ENCODE results near the gene SSRP1. TPM values are rescaled to one million over a fixed set of nuclear protein-coding genes. Genes with fewer than 3 reads are reported as not detected.

SSRP1 gene
- total and polyA plus RNA-seq, 7 experiments from 2014 or later: 34.3 to 146 (median 54.7) TPM

DNA sequence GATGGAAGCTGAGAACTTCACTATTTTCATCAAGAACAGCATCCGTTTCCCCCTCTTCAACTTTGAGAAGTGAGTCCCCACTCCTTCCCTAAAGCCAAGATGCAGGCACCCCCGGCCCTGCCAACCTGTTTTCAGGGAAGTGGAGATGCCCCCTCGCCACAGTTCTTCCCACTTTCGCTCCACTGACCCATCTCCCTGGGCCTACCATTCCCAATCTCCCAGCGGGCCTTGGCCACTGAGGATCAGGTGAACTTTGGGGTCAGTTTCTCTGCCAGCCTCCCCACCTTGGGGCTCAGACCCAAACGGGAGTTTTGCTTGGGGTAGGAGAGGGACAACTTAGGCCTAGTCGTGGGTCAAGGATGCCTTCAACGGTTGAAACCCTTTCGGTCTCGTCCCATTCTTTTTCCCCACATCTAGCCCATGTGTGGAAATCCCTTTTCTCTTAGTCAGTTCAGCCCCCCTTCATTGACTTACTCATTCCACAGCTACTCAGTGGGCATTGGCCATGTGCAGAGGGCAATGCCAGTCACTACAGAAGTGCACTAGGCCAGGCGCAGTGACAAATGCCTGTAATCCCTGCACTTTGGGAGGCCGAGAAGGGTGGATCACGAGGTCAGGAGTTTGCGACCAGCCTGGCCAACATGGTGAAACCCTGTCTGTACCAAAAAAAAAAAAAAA lies 13.1 kb upstream of the SSRP1 start:
- Mint-ChIP-seq H3K36me3 (peaks cover 0 to 3% (median 0%) of the 10 kb centered on the region in 5 donors), H3K4me3 (no peak overlapping the region), H3K27me3 (peaks cover 0 to 14% (median 0%) of the 10 kb centered on the region in 5 donors), H3K27ac (peak overlapping the region in 1 of 9 donors; percentile 4), H3K4me1 (peaks cover 0 to 10% (median 0%) of the 10 kb centered on the region in 7 donors), H3K9me3 (peaks cover 0 to 5% (median 0%) of the 10 kb centered on the region in 11 donors)
- Histone ChIP-seq H3K36me3 (ENCODE audit: control insufficient read depth in 2 of 3, insufficient read depth in 3 of 3, low read length in 3 of 3) (no peaks in the 10 kb centered on the region), H3K27me3 (ENCODE audit: control insufficient read depth in 2 of 2, insufficient read depth in 2 of 2, low read length in 2 of 2) (no peaks in the 10 kb centered on the region), H3K27ac (ENCODE audit: low read depth, low read length) (no peak overlapping the region), H3K4me3 (ENCODE audit: low read length) (no peak overlapping the region), H3K4me1 (ENCODE audit: control insufficient read depth in 2 of 2, insufficient read depth in 2 of 2, low read length in 2 of 2) (no peaks in the 10 kb centered on the region), H3K9me3 (ENCODE audit: control insufficient read depth in 2 of 3, low read length in 3 of 3) (no peaks in the 10 kb centered on the region)
- intact Hi-C loops (cut with micrococcal nuclease): loop anchor here in 1 of 2 donors (5.0 kb wide), 1 partner anchor 1439 kb away; no protein-coding TSS in a partner anchor
- POLR2A ChIA-PET: no interaction called here
- CTCF ChIA-PET: interaction anchor here (0.6 to 1.0 kb wide), 4 partner anchors 12 to 1810 kb away, joined by 3 to 5 read pairs (median 3); no protein-coding TSS in a partner anchor
- no peak for DNase-seq
- ATAC-seq: no peak

DNA sequence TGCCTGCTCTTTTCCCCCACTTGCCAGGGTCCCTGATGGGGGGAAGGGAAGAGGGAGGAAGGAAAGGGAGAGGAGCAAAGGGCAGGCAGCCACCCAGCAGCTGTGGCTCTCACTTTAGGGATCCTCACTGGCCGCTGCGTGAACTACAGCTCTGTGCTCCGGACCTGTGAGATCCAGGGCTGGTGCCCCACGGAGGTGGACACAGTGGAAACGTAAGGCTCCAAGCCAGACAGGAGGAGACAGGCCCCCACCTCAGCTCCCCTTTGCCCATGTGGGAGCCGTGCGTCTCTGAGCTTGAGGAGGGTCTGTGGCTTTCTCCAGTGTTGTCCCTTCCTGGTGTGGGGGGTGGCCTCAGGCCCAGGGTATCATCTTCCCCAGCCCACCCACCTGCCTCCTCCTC lies 12.4 kb upstream of the SSRP1 start:
- H3K4me3 ChIP-seq (ENCODE audit: low read length): no peak overlapping the region
- ChIA-PET POLR2A (no interaction called here), CTCF (interaction anchor here (0.6 to 0.7 kb wide), 3 partner anchors 13 to 293 kb away, joined by 3 read pairs; no protein-coding TSS in a partner anchor)
- H3K4me3 Mint-ChIP-seq: no peak overlapping the region
- no peaks in the 10 kb centered on the region for H3K9me3 ChIP-seq (ENCODE audit: control insufficient read depth in 2 of 3, low read length in 3 of 3)
- H3K27me3 Mint-ChIP-seq: peaks cover 0 to 10% (median 0%) of the 10 kb centered on the region in 5 donors
- peaks cover 0 to 10% (median 0%) of the 10 kb centered on the region in 7 donors for H3K4me1 Mint-ChIP-seq
- ATAC-seq (no peak), DNase-seq (no peak)
- H3K4me1 ChIP-seq (ENCODE audit: control insufficient read depth in 2 of 2, insufficient read depth in 2 of 2, low read length in 2 of 2): no peaks in the 10 kb centered on the region
- peaks cover 0 to 3% (median 0%) of the 10 kb centered on the region in 5 donors for H3K36me3 Mint-ChIP-seq
- intact Hi-C loops (cut with micrococcal nuclease): loop anchor here in 1 of 2 donors (5.0 kb wide), 1 partner anchor 1439 kb away; no protein-coding TSS in a partner anchor
- H3K9me3 Mint-ChIP-seq: peaks cover 0 to 5% (median 0%) of the 10 kb centered on the region in 11 donors
- H3K27me3 ChIP-seq (ENCODE audit: control insufficient read depth in 2 of 2, insufficient read depth in 2 of 2, low read length in 2 of 2): no peaks in the 10 kb centered on the region
- no peaks in the 10 kb centered on the region for H3K36me3 ChIP-seq (ENCODE audit: control insufficient read depth in 2 of 3, insufficient read depth in 3 of 3, low read length in 3 of 3)
- no peak overlapping the region for H3K27ac Mint-ChIP-seq
- H3K27ac ChIP-seq (ENCODE audit: low read depth, low read length): no peak overlapping the region

DNA sequence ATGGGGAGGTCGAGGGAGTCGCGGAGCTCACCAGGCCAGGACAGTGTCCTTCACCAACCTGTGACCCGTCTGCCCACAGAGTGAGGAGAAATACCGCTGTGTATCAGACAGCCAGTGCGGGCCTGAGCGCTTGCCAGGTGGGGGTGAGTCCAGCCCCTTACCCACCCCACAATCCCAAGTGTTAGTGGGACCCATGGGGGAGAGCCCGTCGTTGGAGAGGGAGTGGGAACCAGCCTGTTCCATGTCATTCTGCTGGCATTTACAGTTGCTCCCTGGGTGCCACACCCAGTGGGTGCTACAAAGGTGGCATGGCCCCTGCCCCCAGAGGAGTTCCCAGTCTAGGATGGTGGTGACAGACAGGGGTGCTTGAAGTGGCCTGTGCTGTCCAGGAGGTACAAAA lies 11.6 kb upstream of the SSRP1 start:
- no peak for DNase-seq
- ChIA-PET CTCF (interaction anchor here (0.7 to 1.5 kb wide), 2 partner anchors 11 to 294 kb away, joined by 3 read pairs; no protein-coding TSS in a partner anchor), POLR2A (no interaction called here)
- Mint-ChIP-seq H3K9me3 (peaks cover 0 to 5% (median 0%) of the 10 kb centered on the region in 11 donors), H3K27ac (no peak overlapping the region), H3K36me3 (peaks cover 0 to 3% (median 0%) of the 10 kb centered on the region in 5 donors), H3K27me3 (peaks cover 0 to 4% (median 0%) of the 10 kb centered on the region in 5 donors), H3K4me3 (no peak overlapping the region), H3K4me1 (peaks cover 0 to 10% (median 0%) of the 10 kb centered on the region in 7 donors)
- no peak overlapping the region for H3K4me3 ChIP-seq (ENCODE audit: low read length)
- H3K9me3 ChIP-seq (ENCODE audit: control insufficient read depth in 2 of 3, low read length in 3 of 3): no peaks in the 10 kb centered on the region
- H3K36me3 ChIP-seq (ENCODE audit: control insufficient read depth in 2 of 3, insufficient read depth in 3 of 3, low read length in 3 of 3): no peaks in the 10 kb centered on the region
- intact Hi-C loops (cut with micrococcal nuclease): loop anchor here in 1 of 2 donors (5.0 kb wide), 1 partner anchor 1440 kb away; no protein-coding TSS in a partner anchor
- H3K27me3 ChIP-seq (ENCODE audit: control insufficient read depth in 2 of 2, insufficient read depth in 2 of 2, low read length in 2 of 2): no peaks in the 10 kb centered on the region
- no peak for ATAC-seq
- no peak overlapping the region for H3K27ac ChIP-seq (ENCODE audit: low read depth, low read length)
- no peaks in the 10 kb centered on the region for H3K4me1 ChIP-seq (ENCODE audit: control insufficient read depth in 2 of 2, insufficient read depth in 2 of 2, low read length in 2 of 2)

DNA sequence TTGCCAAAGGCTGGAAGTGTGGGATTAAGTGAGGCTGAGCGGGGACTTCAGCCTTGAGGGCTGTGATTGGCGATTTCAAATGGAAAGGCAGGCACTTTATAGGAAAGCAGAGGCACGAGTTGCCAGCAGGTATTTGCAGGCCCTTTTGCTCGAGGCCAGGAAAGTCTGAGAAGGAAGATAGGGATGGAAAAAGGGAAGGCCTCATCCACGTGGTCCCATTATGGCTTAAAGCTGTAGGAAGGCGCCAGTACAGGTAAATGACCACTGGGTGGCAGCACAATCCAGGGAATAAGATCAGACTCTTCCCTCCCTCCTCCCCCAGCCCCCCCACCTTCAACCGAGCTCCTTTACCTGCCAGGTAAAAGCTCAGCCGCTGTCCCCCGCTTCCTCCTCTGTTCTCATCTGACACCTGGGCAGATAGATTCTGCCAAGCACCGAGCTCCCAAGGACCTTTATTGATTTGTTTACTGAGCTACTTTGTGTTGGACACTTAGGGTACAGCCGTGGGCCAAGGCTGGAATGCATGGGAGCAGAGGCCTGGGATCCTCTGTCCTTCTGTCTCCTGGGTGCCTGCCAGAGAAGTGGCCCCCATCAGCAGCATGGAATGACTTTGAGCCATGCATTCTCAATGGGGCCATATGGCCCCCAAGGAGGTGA lies 10.0 kb upstream of the SSRP1 start:
- Mint-ChIP-seq H3K27me3 (no peaks in the 10 kb centered on the region), H3K4me3 (no peak overlapping the region), H3K9me3 (no peaks in the 10 kb centered on the region), H3K36me3 (no peaks in the 10 kb centered on the region), H3K4me1 (peaks cover 0 to 10% (median 0%) of the 10 kb centered on the region in 7 donors), H3K27ac (no peak overlapping the region)
- peak; percentile 39 to 68 (median 62) for DNase-seq
- Histone ChIP-seq H3K9me3 (ENCODE audit: control insufficient read depth in 2 of 3, low read length in 3 of 3) (no peaks in the 10 kb centered on the region), H3K36me3 (ENCODE audit: control insufficient read depth in 2 of 3, insufficient read depth in 3 of 3, low read length in 3 of 3) (no peaks in the 10 kb centered on the region), H3K27me3 (ENCODE audit: control insufficient read depth in 2 of 2, insufficient read depth in 2 of 2, low read length in 2 of 2) (no peaks in the 10 kb centered on the region), H3K4me1 (ENCODE audit: control insufficient read depth in 2 of 2, insufficient read depth in 2 of 2, low read length in 2 of 2) (no peaks in the 10 kb centered on the region), H3K27ac (ENCODE audit: low read depth, low read length) (no peak overlapping the region), H3K4me3 (ENCODE audit: low read length) (no peak overlapping the region)
- POLR2A ChIA-PET: no interaction called here
- peak; percentile 87 for ATAC-seq
- CTCF ChIA-PET: interaction anchor here (0.8 to 2.1 kb wide), 15 partner anchors 9 to 455 kb away, joined by 3 to 9 read pairs (median 4); partner anchors contain the start of genes RTN4RL2 and SSRP1
- intact Hi-C loops (cut with micrococcal nuclease): loop anchor here (1.0 to 5.0 kb wide), 9 partner anchors 9 to 1442 kb away; no protein-coding TSS in a partner anchor

DNA sequence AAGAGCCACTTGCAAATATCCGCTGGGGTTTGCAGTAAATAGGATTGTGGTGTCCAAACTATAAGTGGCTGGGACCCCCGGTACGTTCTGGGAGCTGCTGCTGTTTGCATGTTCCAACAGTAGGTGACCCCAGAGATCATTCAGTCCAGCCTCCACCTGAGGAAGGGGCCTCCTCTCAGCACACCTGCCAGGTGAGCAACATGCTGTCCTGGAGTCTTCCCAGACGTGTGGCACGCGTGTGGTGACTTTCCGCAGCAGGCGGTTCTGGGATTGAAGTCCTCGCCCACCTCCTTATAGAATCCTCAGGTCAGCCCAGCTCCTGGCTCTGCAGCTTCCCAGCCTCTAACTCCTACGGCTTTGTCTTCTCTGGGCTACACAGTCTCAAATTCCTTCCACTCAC lies 9.1 kb upstream of the SSRP1 start:
- peaks cover 0 to 11% (median 0%) of the 10 kb centered on the region in 7 donors for H3K4me1 Mint-ChIP-seq
- ChIA-PET CTCF (interaction anchor here (0.5 to 2.1 kb wide), 4 partner anchors 134 to 456 kb away, joined by 3 to 5 read pairs (median 4); no protein-coding TSS in a partner anchor), POLR2A (no interaction called here)
- no peaks in the 10 kb centered on the region for H3K36me3 ChIP-seq (ENCODE audit: control insufficient read depth in 2 of 3, insufficient read depth in 3 of 3, low read length in 3 of 3)
- DNase-seq: no peak
- H3K9me3 Mint-ChIP-seq: no peaks in the 10 kb centered on the region
- ATAC-seq: no peak
- no peaks in the 10 kb centered on the region for H3K27me3 ChIP-seq (ENCODE audit: control insufficient read depth in 2 of 2, insufficient read depth in 2 of 2, low read length in 2 of 2)
- H3K9me3 ChIP-seq (ENCODE audit: control insufficient read depth in 2 of 3, low read length in 3 of 3): no peaks in the 10 kb centered on the region
- no peak overlapping the region for H3K4me3 Mint-ChIP-seq
- no peak overlapping the region for H3K4me3 ChIP-seq (ENCODE audit: low read length)
- H3K27me3 Mint-ChIP-seq: no peaks in the 10 kb centered on the region
- H3K4me1 ChIP-seq (ENCODE audit: control insufficient read depth in 2 of 2, insufficient read depth in 2 of 2, low read length in 2 of 2): no peaks in the 10 kb centered on the region
- no peak overlapping the region for H3K27ac Mint-ChIP-seq
- H3K36me3 Mint-ChIP-seq: no peaks in the 10 kb centered on the region
- intact Hi-C loops (cut with micrococcal nuclease): loop anchor here (1.0 to 5.0 kb wide), 9 partner anchors 9 to 1442 kb away; no protein-coding TSS in a partner anchor
- no peak overlapping the region for H3K27ac ChIP-seq (ENCODE audit: low read depth, low read length)

DNA sequence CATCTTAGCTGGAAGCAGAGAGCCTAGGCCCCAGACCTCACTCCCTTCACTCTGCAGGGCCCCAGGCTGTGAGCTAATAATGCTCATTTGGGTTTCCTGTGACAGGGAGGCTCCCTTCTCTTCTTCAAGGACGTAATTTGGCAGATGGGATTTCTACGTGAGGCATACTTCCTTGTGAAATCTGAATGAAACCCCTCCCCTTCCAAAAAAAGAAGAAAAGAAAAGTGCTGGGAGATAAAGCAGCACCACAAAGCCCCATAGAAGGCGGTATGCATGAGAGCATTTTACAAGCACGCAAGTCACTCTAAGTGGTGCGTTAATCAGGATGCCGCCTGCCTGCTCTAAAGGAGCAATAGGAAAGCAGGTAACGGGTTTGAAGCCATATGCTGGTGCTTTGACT lies 8.1 kb upstream of the SSRP1 start:
- ChIA-PET POLR2A (no interaction called here), CTCF (interaction anchor here (0.5 to 1.4 kb wide), 5 partner anchors 8 to 1337 kb away, joined by 3 to 4 read pairs (median 3); no protein-coding TSS in a partner anchor)
- Histone ChIP-seq H3K4me3 (ENCODE audit: low read length) (no peak overlapping the region), H3K36me3 (ENCODE audit: control insufficient read depth in 2 of 3, insufficient read depth in 3 of 3, low read length in 3 of 3) (no peaks in the 10 kb centered on the region), H3K27me3 (ENCODE audit: control insufficient read depth in 2 of 2, insufficient read depth in 2 of 2, low read length in 2 of 2) (no peaks in the 10 kb centered on the region), H3K9me3 (ENCODE audit: control insufficient read depth in 2 of 3, low read length in 3 of 3) (no peaks in the 10 kb centered on the region), H3K27ac (ENCODE audit: low read depth, low read length) (no peak overlapping the region), H3K4me1 (ENCODE audit: control insufficient read depth in 2 of 2, insufficient read depth in 2 of 2, low read length in 2 of 2) (no peaks in the 10 kb centered on the region)
- DNase-seq (no peak), ATAC-seq (no peak)
- Mint-ChIP-seq H3K9me3 (no peaks in the 10 kb centered on the region), H3K27ac (no peak overlapping the region), H3K4me3 (no peak overlapping the region), H3K36me3 (no peaks in the 10 kb centered on the region), H3K27me3 (peaks cover 0 to 2% (median 0%) of the 10 kb centered on the region in 5 donors), H3K4me1 (peaks cover 0 to 10% (median 0%) of the 10 kb centered on the region in 7 donors)
- intact Hi-C loops (cut with micrococcal nuclease): no loop called here

Measured in naive thymus-derived CD4-positive, alpha-beta T cell (primary cell).